Ovary (tissue), 9 donors: ENCODE measurements around the gene SOD2. TPM values are rescaled to one million over a fixed set of nuclear protein-coding genes. Genes with fewer than 3 reads are reported as not detected.

ENCODE experiments used
- DNase-seq, 5 donors: peaks; one replicate each; pipeline ENCODE4 v3.0.0-alpha.2; 2019 to 2020
- H3K27ac ChIP-seq, 2 donors: fragments of 200-600 bp; one replicate each; pipeline versions ENCODE4 v1.5.1 to v1.8.0; 2019 to 2022
- H3K27me3 ChIP-seq: fragments of 200-600 bp; one replicate; pipeline ENCODE4 v1.8.0; 2022
- H3K36me3 ChIP-seq: fragments of 200-600 bp; sonication (generic); one replicate; pipeline ENCODE4 v1.5.1; 2019
- H3K4me1 ChIP-seq: one replicate; pipeline ENCODE4 v1.8.1; 2013; ENCODE audit warnings: mild to moderate bottlenecking, moderate library complexity; ENCODE audit not compliant: insufficient read depth
- H3K4me3 ChIP-seq: fragments of 200-600 bp; sonication (generic); one replicate; pipeline ENCODE4 v1.5.1; 2017
- H3K9me3 ChIP-seq, 2 donors: fragments of 200-600 bp in 1 of 2; sonication (generic) in 1 of 2; one replicate each; pipeline versions ENCODE4 v1.5.1 to v1.8.1; 2013 to 2019; ENCODE audit warnings: mild to moderate bottlenecking in 1 of 2, moderate library complexity in 1 of 2
- EP300 ChIP-seq: sonication (generic); formaldehyde crosslinking; IDR thresholded peaks from one replicate; pipeline ENCODE4 v1.6.1; 2017; ENCODE audit warnings: antibody characterized with exemption
- POLR2A ChIP-seq: fragments of 450-650 bp; IDR thresholded peaks from one replicate; pipeline ENCODE4 v1.6.1; 2017; ENCODE audit warnings: antibody characterized with exemption, mild to moderate bottlenecking, moderate library complexity
- WGBS, 3 donors: extraction: QIAGEN DNeasy Blood & Tissue Kit in 1 of 3; methylation state at CpG; one replicate each; pipeline versions ENCODE4 v1.1.5 to v1.1.7; 2013 to 2017; 5-methylcytosine and 5-hydroxymethylcytosine counted together
- intact Hi-C, 4 donors: fragments of 100-400 bp; cut with DNase I; formaldehyde crosslinking; loops; one replicate each; pipeline versions ENCODE4 v1.11.0 to v1.15.1; 2022 to 2023
- polyA plus RNA-seq, 2 donors: library from polyadenylated mRNA; stranded (reverse); fragments of 200-250 nt in 1 of 2; fragments of 350-450 nt in 1 of 2; fragmentation: Illumina TruSeq in 1 of 2; extraction: RNeasy Lipid Tissue Mini Kit (QIAGEN cat#74804) in 1 of 2; gene quantifications; one replicate each; pipeline ENCODE4 v1.2.3, GENCODE V29; 2013 to 2014
- total RNA-seq, 7 donors: library from RNA; depleted of rRNA in 2 of 7; stranded (reverse); fragments of >200 nt in 2 of 7; fragmentation: NEBNext Ultra II Directional in 3 of 7; extraction: Animal tissue kit (Norgen Biotek cat#: 25700) in 3 of 7; gene quantifications; one replicate each; pipeline versions ENCODE4 v1.1.0 to v1.2.4, GENCODE V29; 2016 to 2023
- TF ChIP-seq, protein P1 (sequence below), 3 donors: fragments of 450-650 bp in 2 of 3; fragments of 200-600 bp in 1 of 3; IDR thresholded peaks; one replicate each; pipeline versions ENCODE4 v1.5.1 to v1.8.0; 2016 to 2022; ENCODE audit warnings: antibody characterized with exemption in 3 of 3, mild to moderate bottlenecking in 1 of 3
- donor health status: DM: no; HTN: no; CAD: no; lungs with moderate emphysema.
- donor health status: DM: no; HTN: no; CAD: no.
- donor health status: Bipolar disorder and iron deficiency.
- donor health status: DM: yes; HTN: yes; CAD: no.
- donor health status: DM: no; HTN: no; CAD: no.
- donor health status: DM: yes; HTN: yes; CAD: no.

The SOD2 gene
- total and polyA plus RNA-seq, 9 donors = 130 to 580 (median 190) TPM

DNA sequence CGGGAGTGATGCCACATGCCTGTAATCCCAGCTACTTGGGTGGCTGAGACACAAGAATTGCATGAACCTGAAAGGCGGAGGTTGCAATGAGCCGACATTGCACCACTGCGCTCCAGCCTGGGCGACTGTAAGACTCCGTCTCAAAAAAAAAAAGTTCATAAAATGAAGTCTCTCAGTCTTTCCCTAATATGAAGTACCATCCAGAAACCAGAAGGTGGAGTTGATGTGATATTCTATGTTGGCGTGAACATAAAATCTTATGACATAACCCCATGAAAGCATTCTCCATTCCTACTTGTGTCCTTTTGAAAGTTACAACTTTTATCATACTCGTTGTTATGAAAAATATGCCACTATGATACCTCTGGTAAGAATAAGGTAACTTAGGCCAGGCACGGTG is 5.7 kb downstream of the SOD2 start:
- WGBS, 3 donors = 92 to 94% (median 94%) methylated on average over 9 of the region's 9 CpGs
- no peak for DNase-seq
- H3K36me3 ChIP-seq = no peaks in the 10 kb centered on the region
- H3K4me1 ChIP-seq = peaks cover 6% of the 10 kb centered on the region
- H3K4me3 ChIP-seq = no peak overlapping the region
- no peaks in the 10 kb centered on the region for H3K9me3 ChIP-seq
- H3K27me3 ChIP-seq = no peaks in the 10 kb centered on the region
- intact Hi-C loops = no loop called here
- TF ChIP-seq, protein P1, sequence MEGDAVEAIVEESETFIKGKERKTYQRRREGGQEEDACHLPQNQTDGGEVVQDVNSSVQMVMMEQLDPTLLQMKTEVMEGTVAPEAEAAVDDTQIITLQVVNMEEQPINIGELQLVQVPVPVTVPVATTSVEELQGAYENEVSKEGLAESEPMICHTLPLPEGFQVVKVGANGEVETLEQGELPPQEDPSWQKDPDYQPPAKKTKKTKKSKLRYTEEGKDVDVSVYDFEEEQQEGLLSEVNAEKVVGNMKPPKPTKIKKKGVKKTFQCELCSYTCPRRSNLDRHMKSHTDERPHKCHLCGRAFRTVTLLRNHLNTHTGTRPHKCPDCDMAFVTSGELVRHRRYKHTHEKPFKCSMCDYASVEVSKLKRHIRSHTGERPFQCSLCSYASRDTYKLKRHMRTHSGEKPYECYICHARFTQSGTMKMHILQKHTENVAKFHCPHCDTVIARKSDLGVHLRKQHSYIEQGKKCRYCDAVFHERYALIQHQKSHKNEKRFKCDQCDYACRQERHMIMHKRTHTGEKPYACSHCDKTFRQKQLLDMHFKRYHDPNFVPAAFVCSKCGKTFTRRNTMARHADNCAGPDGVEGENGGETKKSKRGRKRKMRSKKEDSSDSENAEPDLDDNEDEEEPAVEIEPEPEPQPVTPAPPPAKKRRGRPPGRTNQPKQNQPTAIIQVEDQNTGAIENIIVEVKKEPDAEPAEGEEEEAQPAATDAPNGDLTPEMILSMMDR (IDR thresholded peaks at IDR 0.05) = no peak
- TF ChIP-seq POLR2A (no peak), EP300 (no peak)
- no peak overlapping the region for H3K27ac ChIP-seq

DNA sequence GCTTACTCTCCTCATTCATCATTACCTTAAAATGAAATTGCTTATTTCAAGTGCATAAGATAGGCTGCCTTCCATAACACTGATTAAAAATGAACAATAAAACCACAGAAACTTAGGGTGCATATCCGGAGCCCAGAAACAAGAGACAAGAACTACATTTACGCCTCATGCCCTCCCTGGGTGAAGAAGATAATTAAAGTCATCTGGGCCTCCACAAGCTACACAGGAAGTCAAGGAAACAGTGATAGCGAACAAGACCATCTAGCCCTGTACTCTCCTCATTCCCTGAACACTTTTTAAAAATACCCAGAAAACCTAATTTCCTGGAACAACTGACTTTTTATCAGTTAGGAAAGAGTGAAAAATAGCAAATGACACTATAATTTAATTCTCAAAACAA is 6.3 kb downstream of the SOD2 start:
- TF ChIP-seq, protein P1 (IDR thresholded peaks at IDR 0.05) = no peak
- TF ChIP-seq POLR2A = no peak
- no peak for TF ChIP-seq EP300
- Histone ChIP-seq H3K4me3 (no peak overlapping the region), H3K27ac (no peak overlapping the region), H3K4me1 (peaks cover 5% of the 10 kb centered on the region), H3K36me3 (no peaks in the 10 kb centered on the region), H3K9me3 (no peaks in the 10 kb centered on the region), H3K27me3 (no peaks in the 10 kb centered on the region)
- no peak for DNase-seq
- intact Hi-C loops = no loop called here
- WGBS, 3 donors = 81 to 85% (median 85%) methylated on average over 3 of the region's 3 CpGs

DNA sequence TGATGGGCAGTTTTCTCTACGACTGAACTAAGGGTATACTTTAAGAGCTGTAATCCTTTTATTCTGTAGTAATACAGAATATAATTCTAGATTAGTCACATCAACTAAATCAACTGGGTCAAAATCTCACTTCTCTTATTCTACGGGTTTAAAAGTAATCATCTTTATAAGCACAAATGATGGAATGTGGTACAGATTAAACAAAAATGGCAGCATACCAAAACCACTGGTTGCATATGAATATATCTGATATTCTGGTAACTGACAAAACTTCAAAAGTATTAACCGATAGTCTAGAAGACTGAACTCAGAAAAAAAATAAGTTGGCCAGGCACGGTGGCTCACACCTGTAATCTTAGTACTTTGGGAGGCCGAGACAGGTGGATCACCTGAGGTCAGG is 7.0 kb downstream of the SOD2 start:
- Histone ChIP-seq H3K27ac (no peak overlapping the region), H3K4me1 (peaks cover 5% of the 10 kb centered on the region), H3K36me3 (no peaks in the 10 kb centered on the region), H3K27me3 (no peaks in the 10 kb centered on the region), H3K9me3 (no peaks in the 10 kb centered on the region), H3K4me3 (no peak overlapping the region)
- intact Hi-C loops = no loop called here
- WGBS, 3 donors = 82 to 89% (median 83%) methylated on average over 5 of the region's 5 CpGs
- no peak for DNase-seq
- TF ChIP-seq, protein P1 (IDR thresholded peaks at IDR 0.05) = no peak
- TF ChIP-seq POLR2A = no peak

DNA sequence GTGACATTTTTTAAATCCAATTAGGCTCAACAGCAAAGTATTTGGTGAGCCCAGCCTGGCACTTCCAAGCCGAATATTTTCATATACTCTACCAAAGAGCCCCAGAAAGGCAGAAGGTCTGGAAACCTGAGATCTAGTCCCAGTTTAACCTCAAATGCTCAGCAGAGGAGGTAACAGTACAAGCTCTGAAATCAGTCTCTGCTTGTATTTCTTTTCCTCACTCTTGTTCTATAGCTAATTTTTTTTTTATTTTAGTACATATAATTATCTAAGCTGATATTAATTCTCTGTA is 9.1 kb downstream of the SOD2 start:
- Histone ChIP-seq H3K4me3 (no peak overlapping the region), H3K27me3 (no peaks in the 10 kb centered on the region), H3K36me3 (no peaks in the 10 kb centered on the region), H3K9me3 (no peaks in the 10 kb centered on the region), H3K27ac (no peak overlapping the region), H3K4me1 (peaks cover 3% of the 10 kb centered on the region)
- intact Hi-C loops = no loop called here
- TF ChIP-seq EP300 (no peak), POLR2A (no peak)
- TF ChIP-seq, protein P1 (IDR thresholded peaks at IDR 0.05) = no peak
- WGBS, 3 donors = 96 to 98% (median 96%) methylated on average over 1 of the region's 1 CpG
- DNase-seq = no peak

DNA sequence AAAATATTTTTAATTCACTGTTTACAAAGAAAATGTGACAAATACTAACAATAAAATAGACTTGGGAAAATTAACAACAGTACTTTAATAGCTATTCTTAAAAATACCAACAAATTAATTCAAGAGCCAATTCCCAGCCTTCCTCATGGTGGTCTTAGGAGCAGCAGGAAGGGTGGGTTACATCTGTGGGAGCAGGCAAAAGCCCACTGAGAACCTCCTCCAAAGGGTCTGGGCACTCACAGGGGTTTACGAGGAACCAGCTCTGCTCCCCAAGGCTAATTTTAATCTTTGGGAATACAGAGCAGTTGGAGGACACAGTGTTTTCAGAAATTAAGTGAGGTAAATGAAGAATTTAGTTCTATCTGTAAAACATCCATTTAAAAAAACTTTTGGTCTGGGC is 10.2 kb downstream of the SOD2 start:
- no peaks in the 10 kb centered on the region for H3K9me3 ChIP-seq
- H3K36me3 ChIP-seq = no peaks in the 10 kb centered on the region
- H3K4me1 ChIP-seq = no peaks in the 10 kb centered on the region
- TF ChIP-seq EP300 (no peak), POLR2A (no peak)
- TF ChIP-seq, protein P1 (IDR thresholded peaks at IDR 0.05) = no peak
- 100% methylated on average over 1 of the region's 1 CpG for WGBS, 3 donors
- no peak overlapping the region for H3K4me3 ChIP-seq
- no peaks in the 10 kb centered on the region for H3K27me3 ChIP-seq
- intact Hi-C loops = no loop called here
- no peak for DNase-seq
- no peak overlapping the region for H3K27ac ChIP-seq
